ENCODE measurements around the gene ABCF1. TPM values are rescaled to one million over a fixed set of nuclear protein-coding genes. Genes with fewer than 3 reads are reported as not detected.

The ABCF1 gene
- total RNA-seq, 4 donors from 2014 or later: 31.4 to 64.5 (median 36.9) TPM

GRCh38 chr6:30578051-30578450, 6.8 kb downstream of the ABCF1 start:
- DNase-seq (ENCODE audit: low spot score in 2 of 2): no peak
- H3K9me3 ChIP-seq: no peaks in the 10 kb centered on the region
- 93 to 96% methylated on average over 8 of the region's 8 CpGs for WGBS, 2 donors
- H3K36me3 ChIP-seq: peaks cover 8 to 69% (median 40%) of the 10 kb centered on the region in 3 donors
- peaks cover 0 to 17% (median 10%) of the 10 kb centered on the region in 4 donors for H3K4me1 ChIP-seq
- H3K27ac ChIP-seq: no peak overlapping the region
- H3K4me3 ChIP-seq: no peak overlapping the region
- TF ChIP-seq POLR2A (IDR thresholded peaks at IDR 0.05): no peak
- TF ChIP-seq EP300 (IDR thresholded peaks at IDR 0.05): no peak
- no peak for TF ChIP-seq CTCF (IDR thresholded peaks at IDR 0.05)
- H3K27me3 ChIP-seq: no peaks in the 10 kb centered on the region

- Histone ChIP-seq H3K9me3 (no peaks in the 10 kb centered on the region), H3K36me3 (peaks cover 4 to 100% (median 72%) of the 10 kb centered on the region in 3 donors), H3K4me3 (no peak overlapping the region), H3K27me3 (no peaks in the 10 kb centered on the region), H3K27ac (no peak overlapping the region), H3K4me1 (no peaks in the 10 kb centered on the region)
- no peak for DNase-seq (ENCODE audit: low spot score in 2 of 2)
- TF ChIP-seq POLR2A (IDR thresholded peaks at IDR 0.05): no peak
- TF ChIP-seq CTCF (IDR thresholded peaks at IDR 0.05): no peak
- 76 to 85% methylated on average over 5 of the region's 5 CpGs for WGBS, 2 donors
Observed at GRCh38 chr6:30583921-30584320, 12.7 kb downstream of the ABCF1 start.

GRCh38 chr6:30589754-30590358, 18.6 kb downstream of the ABCF1 start:
- H3K36me3 ChIP-seq: peaks cover 0 to 96% (median 32%) of the 10 kb centered on the region in 3 donors
- TF ChIP-seq EP300 (IDR thresholded peaks at IDR 0.05): no peak
- no peak for TF ChIP-seq CTCF (IDR thresholded peaks at IDR 0.05)
- TF ChIP-seq POLR2A (IDR thresholded peaks at IDR 0.05): no peak
- no peak overlapping the region for H3K27ac ChIP-seq
- no peaks in the 10 kb centered on the region for H3K4me1 ChIP-seq
- 93% methylated on average over 15 of the region's 15 CpGs for WGBS, 2 donors
- H3K9me3 ChIP-seq: no peaks in the 10 kb centered on the region
- no peaks in the 10 kb centered on the region for H3K27me3 ChIP-seq
- no peak for DNase-seq (ENCODE audit: low spot score in 2 of 2)
- no peak overlapping the region for H3K4me3 ChIP-seq

- H3K27me3 ChIP-seq: no peaks in the 10 kb centered on the region
- peaks cover 0 to 96% (median 25%) of the 10 kb centered on the region in 3 donors for H3K36me3 ChIP-seq
- TF ChIP-seq POLR2A (IDR thresholded peaks at IDR 0.05) (no peak), EP300 (IDR thresholded peaks at IDR 0.05) (no peak), CTCF (IDR thresholded peaks at IDR 0.05) (no peak)
- H3K4me1 ChIP-seq: no peaks in the 10 kb centered on the region
- DNase-seq (ENCODE audit: low spot score in 2 of 2): no peak
- no peak overlapping the region for H3K27ac ChIP-seq
- WGBS, 2 donors: 60 to 70% methylated on average over 8 of the region's 8 CpGs
- no peaks in the 10 kb centered on the region for H3K9me3 ChIP-seq
- no peak overlapping the region for H3K4me3 ChIP-seq
Observed at GRCh38 chr6:30590509-30590908, 19.3 kb downstream of the ABCF1 start.

GRCh38 chr6:30591008-30591407, 19.8 kb downstream of the ABCF1 start:
- 62 to 65% methylated on average over 1 of the region's 1 CpG for WGBS, 2 donors

More at GRCh38 chr6:30591008-30591407, 19.8 kb downstream of the ABCF1 start:
- TF ChIP-seq EP300 (IDR thresholded peaks at IDR 0.05) (no peak), CTCF (IDR thresholded peaks at IDR 0.05) (no peak), POLR2A (IDR thresholded peaks at IDR 0.05) (no peak)
- Histone ChIP-seq H3K9me3 (no peaks in the 10 kb centered on the region), H3K36me3 (peaks cover 0 to 92% (median 20%) of the 10 kb centered on the region in 3 donors), H3K27me3 (no peaks in the 10 kb centered on the region), H3K4me1 (no peaks in the 10 kb centered on the region), H3K4me3 (no peak overlapping the region), H3K27ac (no peak overlapping the region)
- DNase-seq (ENCODE audit: low spot score in 2 of 2): no peak

All from tibial nerve (tissue), 4 donors.